ENCODE measurements around the gene PACS2. TPM values are rescaled to one million over a fixed set of nuclear protein-coding genes. Genes with fewer than 3 reads are reported as not detected.

Gene PACS2
- total and polyA plus RNA-seq, 2 of the 4 experiments (the other 2 are of a cell fraction) = 15.6 to 32.2 TPM

DNA sequence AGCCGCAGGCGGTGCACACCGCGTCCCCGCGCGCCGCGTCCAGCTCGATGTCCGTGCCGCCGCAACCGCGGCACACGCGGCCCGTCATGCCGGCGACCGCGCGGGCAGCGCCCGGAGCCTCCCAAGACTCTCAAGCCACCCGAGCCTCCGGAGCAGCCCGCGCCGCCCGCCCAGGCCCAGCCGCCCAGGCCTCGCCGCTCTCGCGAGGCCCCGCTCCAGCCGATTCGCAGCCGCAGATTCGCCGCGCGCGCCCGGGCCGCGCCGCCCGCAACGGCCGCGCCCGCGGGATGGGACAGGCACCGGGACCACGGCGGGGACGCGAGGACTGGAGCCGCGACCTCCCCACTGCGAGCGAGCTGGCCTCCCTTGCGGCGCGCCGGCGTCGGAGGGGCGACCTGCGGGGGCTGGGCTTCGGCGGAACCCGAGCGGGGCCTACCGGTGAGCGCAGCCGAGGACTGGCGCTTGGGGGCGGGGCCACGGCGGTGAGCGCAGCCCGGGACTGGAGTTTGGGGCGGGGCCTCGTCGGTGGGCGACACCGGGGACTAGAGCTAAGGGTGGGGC is 13.9 kb upstream of the PACS2 start, which contains the start of gene BRF1 (continued):
- no peak for TF ChIP-seq MAFK (IDR thresholded peaks at IDR 0.05; ENCODE audit: low read depth, low read length)

GRCh38 chr14:105301103-105301914 is 13.2 kb upstream of the PACS2 start:
- ChIA-PET CTCF (no interaction called here), POLR2A (ENCODE audit: unreplicated experiment) (interaction anchor here (1.1 to 1.5 kb wide), 2 partner anchors 9 to 13 kb away, joined by 5 to 7 read pairs; partner anchors contain the start of gene PACS2)
- in situ Hi-C loops (cut with MboI; ENCODE audit: low sequenced_read_pairs) = no loop called here
- Histone ChIP-seq H3K4ac (ENCODE audit: low read depth, low read length) (peak overlapping the region; percentile 100), H3K27me3 (ENCODE audit: control insufficient read depth, insufficient read depth, low read length) (no peaks in the 10 kb centered on the region), H2AFZ (replicated peaks; ENCODE audit: low read length, poor library complexity) (peak overlapping the region; percentile 100), H4K8ac (ENCODE audit: low read depth in 2 of 2, low read length in 2 of 2) (peak overlapping the region; percentile 98 to 99), H2BK120ac (ENCODE audit: low read depth, low read length) (peak overlapping the region; percentile 96), H4K20me1 (ENCODE audit: insufficient read depth, low read length) (peaks cover 6% of the 10 kb centered on the region), H4K5ac (ENCODE audit: low read depth, low read length) (peak overlapping the region; percentile 96), H2BK20ac (ENCODE audit: low read depth, low read length) (0 out of 2 replicates have a peak overlapping the region, but pooled peaks have one; percentile 60), H2BK15ac (ENCODE audit: low read depth, low read length) (peak overlapping the region; percentile 99; the same call in 2 of the 3 replicates), H3K4me3 (ENCODE audit: insufficient read depth, low read depth, low read length) (peak overlapping the region; percentile 96), H3K14ac (replicated peaks; ENCODE audit: low read depth, low read length) (peak overlapping the region; percentile 100), H3K9me1 (ENCODE audit: insufficient read depth, low read length) (peaks cover 8% of the 10 kb centered on the region; the same call in 1 of the 2 replicates), H3K27ac (ENCODE audit: insufficient read depth, low read length) (peak overlapping the region; percentile 99), H3K56ac (ENCODE audit: extremely low read depth, insufficient read depth, low read length) (peak overlapping the region; percentile 60; the same call in 1 of the 2 replicates), H3K23ac (ENCODE audit: low read depth, low read length) (peak overlapping the region; percentile 93; the same call in 1 of the 2 replicates), H3K36me3 (ENCODE audit: control insufficient read depth, insufficient read depth, low read length) (no peaks in the 10 kb centered on the region), H3K4me2 (ENCODE audit: low read depth, low read length) (peak overlapping the region; percentile 90), H3K9ac (ENCODE audit: low read depth, low read length) (peak overlapping the region; percentile 95), H3K79me1 (ENCODE audit: low read depth in 1 of 2, low read length in 2 of 2) (peaks cover 9 to 31% of the 10 kb centered on the region in 2 experiments), H3K9me3 (ENCODE audit: control insufficient read depth, insufficient read depth, low read length) (no peaks in the 10 kb centered on the region), H3K18ac (ENCODE audit: low read depth, low read length) (peak overlapping the region; percentile 91), H3K4me1 (ENCODE audit: control insufficient read depth, insufficient read depth, low read length) (peaks cover 7% of the 10 kb centered on the region), H4K91ac (ENCODE audit: insufficient read depth, low read depth, low read length) (peak overlapping the region; percentile 97), H2AK5ac (ENCODE audit: low read depth, low read length) (peak overlapping the region; percentile 96), H2BK5ac (ENCODE audit: low read depth, low read length, poor library complexity, severe bottlenecking) (peak overlapping the region; percentile 96), H2AK9ac (replicated peaks; ENCODE audit: low read depth, low read length, poor library complexity) (peak overlapping the region; percentile 99)
- dilution Hi-C loops (cut with HindIII; ENCODE audit: low sequenced_read_pairs, unreplicated experiment) = no loop called here
- 3% methylated on average over 27 of the region's 65 CpGs; no CpG with 5 or more reads in 1 of the 2 experiments for WGBS, 2 experiments (ENCODE audit: extremely low coverage in 2 of 2, insufficient read length in 1 of 2)
- BruUV-seq (replicated peaks) = no TSS peak
- TF ChIP-seq CHD1 (IDR thresholded peaks at IDR 0.05; ENCODE audit: low read depth, low read length) = no peak
- TF ChIP-seq FOS (IDR thresholded peaks at IDR 0.05; ENCODE audit: low read depth, low read length) = no peak
- TF ChIP-seq POLR2A (IDR thresholded peaks at IDR 0.05; ENCODE audit: low read depth, low read length) = peak; percentile 70
- TF ChIP-seq, protein P1, sequence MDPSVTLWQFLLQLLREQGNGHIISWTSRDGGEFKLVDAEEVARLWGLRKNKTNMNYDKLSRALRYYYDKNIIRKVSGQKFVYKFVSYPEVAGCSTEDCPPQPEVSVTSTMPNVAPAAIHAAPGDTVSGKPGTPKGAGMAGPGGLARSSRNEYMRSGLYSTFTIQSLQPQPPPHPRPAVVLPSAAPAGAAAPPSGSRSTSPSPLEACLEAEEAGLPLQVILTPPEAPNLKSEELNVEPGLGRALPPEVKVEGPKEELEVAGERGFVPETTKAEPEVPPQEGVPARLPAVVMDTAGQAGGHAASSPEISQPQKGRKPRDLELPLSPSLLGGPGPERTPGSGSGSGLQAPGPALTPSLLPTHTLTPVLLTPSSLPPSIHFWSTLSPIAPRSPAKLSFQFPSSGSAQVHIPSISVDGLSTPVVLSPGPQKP (IDR thresholded peaks at IDR 0.05; ENCODE audit: borderline replicate concordance, low read depth, low read length) = no peak
- TF ChIP-seq MAZ (IDR thresholded peaks at IDR 0.05; ENCODE audit: borderline replicate concordance, low read depth, low read length) = peak; percentile 73
- peak; percentile 92 for ATAC-seq (ENCODE audit: low read depth)
- peak; percentile 90 for DNase-seq
- intact Hi-C loops (cut with micrococcal nuclease) = no loop called here

Measured in IMR-90 (cell line).